Stimulated activated naive CD4-positive, alpha-beta T cell treated with Interleukin-2 at 50 U/mL for 16 hours (primary cell): Measurements from ENCODE around the gene KRTAP5-7.
"Not testable (repeated sequence)": the region's sequence is repeated elsewhere in the genome, so short reads cannot be mapped to it uniquely, and the experiment has no call there.

Experiments used
- DNase-seq: peaks from one replicate; lab custom pipeline; 2025; lab: John Stamatoyannopoulos, UW

The KRTAP5-7 gene

DNA sequence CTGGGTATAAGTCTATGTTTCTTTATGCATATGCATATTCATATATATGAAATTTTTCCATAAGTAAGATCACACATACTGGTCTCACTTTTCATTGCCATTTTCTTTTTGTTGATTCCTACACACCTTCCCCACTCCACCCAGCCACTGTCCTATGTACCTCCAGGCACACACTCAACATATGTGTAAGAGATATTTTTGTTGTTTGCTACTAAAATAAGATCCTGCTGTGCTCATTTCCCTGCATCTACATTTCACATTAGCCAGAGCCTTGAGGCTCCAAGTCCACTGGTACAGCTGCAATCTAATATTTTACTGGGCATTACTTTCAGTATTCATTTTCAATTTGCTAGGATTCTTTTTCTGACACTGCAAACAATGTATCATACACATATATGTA lies 30.2 kb downstream of the KRTAP5-7 start:
- no peak for DNase-seq

- no peak for DNase-seq
These were observed 31.9 kb downstream of the KRTAP5-7 start for GRCh38 chr11:71558996-71559395.

- DNase-seq: no peak
These were observed 35.1 kb downstream of the KRTAP5-7 start for GRCh38 chr11:71562120-71562519.

DNA sequence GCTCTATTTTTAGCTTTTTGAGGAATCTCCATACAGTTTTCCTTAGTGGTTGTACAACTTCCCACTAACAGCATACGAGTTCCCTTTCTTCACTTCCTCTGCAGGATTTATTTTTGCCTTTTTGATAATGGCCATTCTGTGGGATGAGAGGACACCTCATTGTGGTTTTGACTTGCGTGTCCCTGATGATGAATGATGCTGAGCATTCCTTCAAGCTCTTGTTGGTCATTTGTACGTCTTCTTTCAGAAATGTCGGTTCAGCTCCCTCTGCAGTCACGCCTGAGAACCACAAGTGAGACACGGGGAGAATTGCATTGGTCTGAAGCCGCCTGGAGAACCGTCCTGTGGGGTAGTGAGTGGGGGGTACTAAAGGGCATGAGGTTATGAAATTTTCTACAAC lies 36.3 kb downstream of the KRTAP5-7 start:
- DNase-seq: no peak

GRCh38 chr11:71564430-71564829 lies 37.4 kb downstream of the KRTAP5-7 start:
- no peak for DNase-seq

DNA sequence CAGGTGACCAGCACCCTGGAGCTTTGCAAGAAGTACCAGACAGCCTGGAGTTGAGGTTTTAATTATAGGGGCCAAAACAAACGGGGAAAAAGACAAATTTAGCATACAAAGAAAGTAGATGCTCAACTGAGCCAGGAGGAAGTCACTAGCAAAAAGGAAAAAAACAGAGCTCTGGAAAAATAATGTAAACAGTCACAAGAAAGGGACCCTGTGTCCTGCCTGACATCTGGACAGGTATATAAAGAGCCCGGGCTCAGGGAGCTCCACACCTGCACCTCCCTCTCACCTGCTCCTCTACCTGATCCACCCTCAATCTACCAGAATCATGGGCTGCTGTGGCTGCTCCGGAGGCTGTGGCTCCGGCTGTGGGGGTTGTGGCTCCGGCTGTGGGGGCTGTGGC lies 38.2 kb downstream of the KRTAP5-7 start, which contains the start of gene KRTAP5-10:
KRTAP5-10 (plus strand) TSS at position 301 of the 400 bp plus-strand sequence; CDS start at position 326, 25 bp downstream.
- DNase-seq: no peak

DNA sequence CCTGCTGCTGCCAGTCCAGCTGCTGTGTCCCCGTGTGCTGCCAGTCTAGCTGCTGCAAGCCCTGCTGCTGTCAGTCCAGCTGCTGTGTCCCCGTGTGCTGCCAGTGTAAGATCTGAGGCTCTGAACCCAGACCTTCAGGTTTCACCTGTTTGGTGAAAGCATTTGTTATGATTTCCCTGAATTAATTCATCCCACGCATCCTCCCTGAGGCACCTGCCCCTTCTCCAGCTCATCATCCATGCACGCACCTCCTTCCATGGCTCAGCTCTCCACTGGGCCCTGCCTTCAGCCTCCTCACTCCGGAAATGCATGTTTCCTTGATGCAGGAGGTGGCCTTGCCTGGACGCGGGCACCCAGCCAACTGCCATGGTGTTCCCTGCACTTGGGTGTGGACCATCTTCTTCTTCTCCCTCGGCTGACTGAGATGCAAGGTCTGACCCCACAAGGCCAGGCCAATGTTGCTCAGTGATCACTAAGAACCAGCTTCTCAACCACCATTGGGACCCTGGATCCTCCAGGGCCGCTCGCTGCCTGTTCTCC lies 39.1 kb downstream of the KRTAP5-7 start:
- no peak for DNase-seq

DNA sequence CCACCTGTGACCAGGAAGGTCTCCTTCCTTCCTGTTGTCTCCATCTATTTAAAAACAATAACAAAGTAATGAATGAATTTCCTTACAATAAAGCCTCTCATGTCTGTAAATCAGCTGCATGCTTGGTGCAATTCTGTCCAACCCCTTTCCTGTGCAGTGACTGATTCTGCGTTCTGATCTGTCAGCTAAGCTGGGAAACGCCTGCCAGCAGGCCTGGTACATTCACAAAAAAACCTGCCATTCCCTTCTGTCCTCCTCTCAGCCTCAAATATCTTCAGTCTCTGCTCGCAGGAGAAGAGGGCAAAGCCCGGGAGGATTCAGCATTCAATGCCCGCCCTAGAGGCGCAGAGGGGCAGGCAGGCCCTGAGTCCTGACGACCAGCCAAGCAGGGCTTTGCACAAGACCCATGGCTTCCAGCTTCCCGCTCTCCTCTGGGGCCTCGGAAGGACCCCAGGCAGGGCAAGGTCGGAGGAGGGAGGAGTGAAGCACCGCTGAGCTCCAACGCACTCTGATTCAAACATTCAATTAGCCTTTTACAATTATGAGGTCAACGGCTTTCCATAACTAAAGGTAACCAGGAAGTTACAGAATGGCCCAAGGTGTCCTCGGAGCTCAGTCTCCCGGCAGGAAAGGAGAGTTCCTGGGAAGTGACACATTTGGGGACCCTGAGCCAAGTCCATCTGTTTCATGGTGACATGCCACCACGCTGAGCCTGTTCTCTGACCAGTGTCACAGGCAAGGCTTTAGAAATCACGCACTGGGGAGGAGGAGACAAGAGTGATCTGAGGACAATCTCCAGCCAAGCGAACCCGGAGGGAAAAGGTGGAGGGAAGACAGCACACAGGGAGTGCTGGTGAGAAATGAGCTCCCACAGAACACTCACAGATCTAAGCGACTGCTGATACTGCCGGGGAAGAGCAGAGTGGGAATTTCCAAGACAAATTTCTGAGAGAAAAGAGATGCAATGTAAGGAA lies 39.8 kb downstream of the KRTAP5-7 start:
- DNase-seq: not testable (repeated sequence)

- DNase-seq: not testable (repeated sequence)
These were observed 40.6 kb downstream of the KRTAP5-7 start for GRCh38 chr11:71567633-71568032.

DNA sequence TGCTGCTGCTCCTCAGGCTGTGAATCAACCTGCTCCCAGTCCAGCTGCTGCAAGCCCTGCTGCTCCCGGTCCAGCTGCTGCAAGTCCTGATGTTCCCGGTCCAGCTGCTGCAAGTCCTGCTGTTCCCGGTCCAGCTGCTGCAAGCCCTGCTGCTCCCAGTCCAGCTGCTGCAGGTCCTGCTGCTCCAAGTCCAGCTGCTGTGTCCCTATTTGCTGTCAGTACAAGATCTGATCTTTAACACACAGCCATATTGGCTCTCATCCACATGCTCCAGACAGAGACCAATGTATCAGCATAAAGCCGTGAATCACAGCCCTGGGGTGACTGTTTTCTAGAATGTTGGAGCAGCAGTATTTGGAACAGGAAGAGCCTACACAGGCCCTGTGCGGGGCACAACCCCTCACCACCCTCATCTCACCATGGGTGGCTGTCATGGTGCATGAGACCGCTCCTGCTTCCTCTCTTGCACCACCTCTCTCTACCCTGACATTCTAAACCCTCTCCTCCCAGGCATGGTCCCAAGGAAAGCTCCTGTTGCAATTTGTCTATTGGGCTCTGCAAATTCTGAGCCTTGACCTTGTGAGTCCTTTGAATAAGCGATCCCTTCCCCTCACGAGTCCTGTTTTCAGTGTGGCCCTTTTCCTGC lies 41.8 kb downstream of the KRTAP5-7 start:
- DNase-seq: no peak

- not testable (repeated sequence) for DNase-seq
These were observed 44.2 kb downstream of the KRTAP5-7 start for GRCh38 chr11:71571101-71571850.

DNA sequence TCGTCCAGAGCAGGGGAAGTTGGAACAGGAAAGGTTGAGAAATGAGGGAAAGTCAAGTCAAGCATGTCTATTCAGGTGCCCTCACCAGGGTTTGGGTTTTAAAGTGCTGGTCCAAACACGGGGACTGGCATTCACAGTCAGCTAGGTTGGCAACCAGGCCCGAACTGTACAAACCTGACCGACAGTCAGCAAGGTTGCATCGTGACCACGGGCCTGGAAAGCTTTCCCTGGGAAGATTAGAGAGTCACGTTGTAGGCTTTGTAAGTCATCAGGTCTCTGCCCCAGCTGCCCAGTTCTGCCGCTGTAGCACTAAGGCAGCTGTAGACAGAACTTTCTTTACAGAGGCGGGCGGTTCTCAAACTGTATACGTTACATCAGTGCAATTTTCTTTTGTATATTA lies 45.7 kb downstream of the KRTAP5-7 start:
- no peak for DNase-seq

- no peak for DNase-seq
These were observed 47.4 kb downstream of the KRTAP5-7 start for GRCh38 chr11:71574418-71574817.

DNA sequence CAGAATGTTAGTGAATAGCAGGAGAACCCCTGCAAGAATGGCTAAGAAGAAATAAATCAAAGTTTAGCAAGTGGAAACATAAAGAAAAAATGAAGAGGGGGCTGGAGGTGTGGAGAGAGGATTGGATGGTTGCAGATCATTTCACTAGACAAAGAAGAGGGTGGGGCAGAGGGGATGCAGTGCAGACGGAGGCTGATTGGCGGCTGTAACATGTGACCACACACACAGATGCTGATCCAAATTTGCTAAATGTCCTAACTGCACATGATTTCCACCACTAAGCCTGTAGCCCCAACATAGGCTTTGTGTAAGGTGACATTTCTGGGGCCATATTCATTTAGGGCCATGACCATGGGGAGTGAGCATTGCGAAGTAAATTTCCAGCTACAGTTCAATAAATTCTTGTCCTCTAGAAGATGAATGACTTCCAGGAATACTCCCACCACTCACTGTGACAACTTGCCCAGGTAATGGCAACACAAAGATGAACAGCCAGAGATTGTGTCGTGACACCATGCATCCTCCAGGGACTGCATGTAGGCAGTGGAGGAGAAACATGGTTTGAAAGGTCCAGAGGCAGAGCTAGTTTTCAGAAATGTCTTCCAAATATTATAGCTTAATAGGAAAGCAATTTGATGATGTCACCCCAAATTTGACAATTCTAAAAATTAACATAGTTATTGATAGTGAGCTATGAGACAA lies 48.8 kb downstream of the KRTAP5-7 start:
- no peak for DNase-seq

DNA sequence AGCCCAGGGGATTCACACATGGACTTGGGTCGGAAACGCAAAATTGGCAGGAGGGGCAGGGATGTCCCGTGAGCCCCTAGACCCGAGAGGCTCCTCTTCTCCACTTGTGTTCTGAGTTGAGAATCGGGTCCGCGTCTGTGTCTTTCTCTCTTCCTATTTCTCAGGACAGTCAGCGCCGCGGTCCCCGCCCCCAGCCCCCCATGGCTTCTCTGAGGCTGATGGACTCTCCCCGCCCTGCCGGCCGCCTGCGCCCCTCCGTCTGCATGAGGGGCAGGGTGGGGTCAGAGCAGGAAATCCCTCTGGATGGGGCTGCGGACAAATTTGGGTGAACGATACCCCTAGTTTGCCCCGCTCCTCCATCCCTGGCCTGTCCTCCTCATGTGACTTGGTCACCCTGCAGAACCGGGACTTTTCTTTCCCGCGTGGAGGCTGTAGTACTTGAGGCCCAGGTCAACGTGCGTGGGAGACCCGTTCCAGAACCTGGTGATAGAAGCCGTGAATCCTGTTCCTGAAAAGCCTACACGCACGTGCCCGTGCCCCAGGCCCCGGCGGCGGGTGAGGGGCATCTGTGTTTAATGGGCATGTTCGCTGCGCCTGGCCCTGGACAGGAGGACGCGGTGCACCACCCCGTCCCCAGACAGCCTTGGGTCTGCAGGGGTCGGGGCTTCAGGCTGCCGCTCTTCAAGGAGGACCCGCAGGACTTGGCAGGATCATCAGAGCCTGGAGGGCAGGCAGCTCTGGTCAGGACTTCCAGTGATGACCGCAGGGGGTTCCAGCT lies 49.8 kb downstream of the KRTAP5-7 start:
- not testable (repeated sequence) for DNase-seq

DNA sequence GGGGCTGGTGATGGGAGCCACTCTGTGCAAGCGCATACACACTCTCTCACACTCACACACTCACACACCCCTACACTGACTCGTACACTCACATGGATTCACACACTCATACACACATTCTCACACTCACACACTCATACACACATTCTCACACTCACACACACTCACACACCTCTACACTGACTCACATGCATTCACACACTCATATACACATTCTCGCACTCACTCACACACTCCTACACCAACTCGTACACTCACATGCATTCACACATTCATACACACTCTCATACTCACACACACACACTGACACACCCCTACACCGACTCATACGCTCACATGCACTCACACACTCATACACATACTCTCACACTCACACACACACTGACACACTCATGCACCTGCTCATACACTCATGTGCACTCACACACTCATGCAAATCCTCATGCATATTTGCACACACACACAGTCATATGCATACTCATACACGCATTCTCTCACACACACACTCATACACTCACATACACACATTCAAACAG lies 50.5 kb downstream of the KRTAP5-7 start:
- no peak for DNase-seq
